H1 (cell line): Measurements from ENCODE around the gene SCYGR1. TPM values are rescaled to one million over a fixed set of nuclear protein-coding genes. Genes with fewer than 3 reads are reported as not detected.

Source experiments
- CTCF ChIA-PET: fragments of 300-600 bp; sonication (Branson Sonifier 250); formaldehyde crosslinking; loops from one replicate; lab custom pipeline; 2021; ENCODE audit not compliant: partially characterized antibody; lab: Charles Lee
- POLR2A ChIA-PET: fragments of 300-600 bp; sonication (Branson Sonifier 250); formaldehyde crosslinking; loops from one replicate; lab custom pipeline; 2021; ENCODE audit warnings: inconsistent platforms; ENCODE audit not compliant: partially characterized antibody; lab: Charles Lee
- DNase-seq, 2 experiments: peaks; one replicate each; pipeline versions ENCODE4 v3.0.0 to v3.0.0-alpha.2; 2010 to 2022; ENCODE audit warnings: low spot score in 2 of 2, low read depth in 1 of 2, mixed read lengths in 1 of 2
- FAIRE-seq: peaks from 2 replicates; lab custom pipeline; 2011; peaks lifted over from hg19 to GRCh38; lab: Jason Lieb, UNC
- H2AFZ ChIP-seq: 2 replicates; pipeline ENCODE4 v1.8.1; 2012; ENCODE audit warnings: low read length, inconsistent platforms
- H2AK5ac ChIP-seq: 2 replicates; pipeline ENCODE4 v1.6.1; 2013; ENCODE audit warnings: low read depth, low read length
- H2BK120ac ChIP-seq: replicated peaks from 2 replicates; pipeline ENCODE3; 2013; ENCODE audit warnings: low read depth, low read length, inconsistent platforms
- H2BK12ac ChIP-seq: 2 replicates; pipeline ENCODE4 v1.6.1; 2013; ENCODE audit warnings: low read depth, low read length
- H2BK15ac ChIP-seq: 2 replicates; pipeline ENCODE4 v1.6.1; 2013; ENCODE audit warnings: low read length
- H2BK20ac ChIP-seq: 2 replicates; pipeline ENCODE4 v1.6.1; 2013; ENCODE audit warnings: low read length
- H2BK5ac ChIP-seq: 2 replicates; pipeline ENCODE4 v1.6.1; 2013; ENCODE audit warnings: low read depth, low read length
- H3K14ac ChIP-seq: 2 replicates; pipeline ENCODE4 v1.6.1; 2013; ENCODE audit warnings: inconsistent platforms; ENCODE audit not compliant: insufficient read length
- H3K18ac ChIP-seq: 2 replicates; pipeline ENCODE4 v1.6.1; 2013; ENCODE audit warnings: low read length; ENCODE audit errors: extremely low read depth
- H3K23ac ChIP-seq: 2 replicates; pipeline ENCODE4 v1.6.1; 2013; ENCODE audit warnings: inconsistent platforms; ENCODE audit not compliant: insufficient read length
- H3K23me2 ChIP-seq: 2 replicates; pipeline ENCODE4 v1.6.1; 2013; ENCODE audit warnings: low read depth, low read length
- H3K27ac ChIP-seq: 2 replicates; pipeline ENCODE4 v1.6.1; 2011; ENCODE audit warnings: low read depth, low read length, inconsistent platforms
- H3K27me3 ChIP-seq, 4 experiments: replicated peaks in 1 of 4; 1 replicate in 1 of 4; 2 replicates in 3 of 4; pipeline versions ENCODE4 v1.6.1 to v1.8.1; 2011 to 2013; ENCODE audit warnings: low read length in 3 of 4, mild to moderate bottlenecking in 3 of 4, inconsistent platforms in 2 of 4, mixed read lengths in 2 of 4, moderate library complexity in 1 of 4; ENCODE audit not compliant: control insufficient read depth in 3 of 4, insufficient read depth in 3 of 4; ENCODE audit errors: extremely low read depth in 1 of 4
- H3K36me3 ChIP-seq, 4 experiments: 2 replicates each; pipeline versions ENCODE4 v1.6.1 to v1.8.1; 2011 to 2013; ENCODE audit warnings: mild to moderate bottlenecking in 4 of 4, low read length in 3 of 4, moderate library complexity in 2 of 4, control low read depth in 1 of 4, inconsistent platforms in 1 of 4; ENCODE audit not compliant: insufficient read depth in 4 of 4, control insufficient read depth in 2 of 4
- H3K4ac ChIP-seq: replicated peaks from 2 replicates; pipeline ENCODE3; 2013; ENCODE audit warnings: low read length, low read depth, mixed read lengths, inconsistent platforms; ENCODE audit not compliant: insufficient read length
- H3K4me1 ChIP-seq, 4 experiments: replicated peaks in 1 of 4; 1 replicate in 1 of 4; 2 replicates in 3 of 4; pipeline versions ENCODE4 v1.6.1 to v1.8.1; 2011 to 2013; ENCODE audit warnings: low read length in 3 of 4, inconsistent platforms in 2 of 4, mixed read lengths in 1 of 4; ENCODE audit not compliant: insufficient read depth in 4 of 4, control insufficient read depth in 3 of 4
- H3K4me2 ChIP-seq, 2 experiments: 2 replicates each; pipeline versions ENCODE4 v1.6.1 to v1.8.1; 2011 to 2013; ENCODE audit warnings: low read depth in 2 of 2, low read length in 2 of 2, control low read depth in 1 of 2, inconsistent platforms in 1 of 2, mild to moderate bottlenecking in 1 of 2; ENCODE audit not compliant: insufficient read depth in 1 of 2
- H3K4me3 ChIP-seq, 4 experiments: fragments of 200-600, 300-600 bp in 1 of 4; sonication (generic), shearing (Covaris generic), sonication (Bioruptor Twin) in 1 of 4; 2 replicates each; pipeline versions ENCODE4 v1.5.1 to v1.8.1; 2011 to 2016; ENCODE audit warnings: low read length in 4 of 4, low read depth in 3 of 4, control low read depth in 2 of 4, inconsistent platforms in 2 of 4, mild to moderate bottlenecking in 2 of 4, mixed read lengths in 1 of 4, moderate library complexity in 1 of 4; ENCODE audit not compliant: insufficient read depth in 2 of 4; ENCODE audit errors: extremely low read depth in 1 of 4
- H3K56ac ChIP-seq: replicated peaks from 2 replicates; pipeline ENCODE3; 2013; ENCODE audit warnings: low read depth, mild to moderate bottlenecking, mixed read lengths, low read length, inconsistent platforms; ENCODE audit not compliant: insufficient read length
- H3K79me1 ChIP-seq: 2 replicates; pipeline ENCODE4 v1.6.1; 2013; ENCODE audit warnings: low read depth, low read length, control low read depth
- H3K79me2 ChIP-seq, 2 experiments: 2 replicates each; pipeline versions ENCODE4 v1.6.1 to v1.8.1; 2012 to 2013; ENCODE audit warnings: low read length in 2 of 2, mild to moderate bottlenecking in 2 of 2, inconsistent platforms in 1 of 2; ENCODE audit not compliant: insufficient read depth in 2 of 2, control insufficient read depth in 1 of 2
- H3K9ac ChIP-seq, 4 experiments: replicated peaks in 1 of 4; 1 replicate in 1 of 4; 2 replicates in 3 of 4; pipeline versions ENCODE4 v1.6.1 to v1.8.1; 2011 to 2013; ENCODE audit warnings: low read depth in 3 of 4, low read length in 3 of 4, control low read depth in 2 of 4, mild to moderate bottlenecking in 2 of 4, moderate library complexity in 2 of 4, inconsistent platforms in 1 of 4; ENCODE audit errors: extremely low read depth in 1 of 4
- H3K9me3 ChIP-seq, 2 experiments: 2 replicates each; pipeline versions ENCODE4 v1.6.1 to v1.8.1; 2012 to 2013; ENCODE audit warnings: mild to moderate bottlenecking in 2 of 2, moderate library complexity in 2 of 2, control low read depth in 1 of 2, inconsistent platforms in 1 of 2, low read depth in 1 of 2, low read length in 1 of 2, mixed read lengths in 1 of 2; ENCODE audit not compliant: insufficient read depth in 2 of 2
- H4K20me1 ChIP-seq, 2 experiments: replicated peaks in 1 of 2; 2 replicates each; pipeline versions ENCODE3 to v1.8.1; 2011 to 2013; ENCODE audit warnings: inconsistent platforms in 2 of 2, low read length in 2 of 2, mild to moderate bottlenecking in 1 of 2; ENCODE audit not compliant: insufficient read depth in 2 of 2, control insufficient read depth in 1 of 2
- H4K5ac ChIP-seq: 2 replicates; pipeline ENCODE4 v1.6.1; 2013; ENCODE audit warnings: low read length, low read depth, mixed read lengths, inconsistent platforms; ENCODE audit not compliant: insufficient read length
- H4K8ac ChIP-seq: 2 replicates; pipeline ENCODE4 v1.8.0; 2013; ENCODE audit warnings: mild to moderate bottlenecking, moderate library complexity, low read length, inconsistent platforms; ENCODE audit not compliant: insufficient read depth; ENCODE audit errors: extremely low read depth
- H4K91ac ChIP-seq: replicated peaks from 2 replicates; pipeline ENCODE3; 2013; ENCODE audit warnings: low read length, mixed read lengths, inconsistent platforms; ENCODE audit not compliant: insufficient read length
- EGR1 ChIP-seq: IDR thresholded peaks from 2 replicates; pipeline ENCODE4 v1.6.1; 2011; ENCODE audit warnings: low read depth, low read length, borderline replicate concordance
- SAP30 ChIP-seq: fragments of 300-600 bp; sonication (generic); IDR thresholded peaks from 2 replicates; pipeline ENCODE4 v1.7.1; 2012; ENCODE audit warnings: low read length, moderate library complexity, mild to moderate bottlenecking, inconsistent platforms; ENCODE audit not compliant: insufficient read depth, insufficient replicate concordance
- TBP ChIP-seq: IDR thresholded peaks from 2 replicates; pipeline ENCODE4 v1.6.1; 2011; ENCODE audit warnings: low read depth, low read length, improper control_type of control experiment
- TEAD4 ChIP-seq: IDR thresholded peaks from 2 replicates; pipeline ENCODE4 v1.6.1; 2012; ENCODE audit warnings: low read depth, low read length, inconsistent platforms, mixed read lengths
- ZNF274 ChIP-seq: IDR thresholded peaks from 2 replicates; pipeline ENCODE4 v1.7.0; 2012; ENCODE audit warnings: low read length, borderline replicate concordance; ENCODE audit errors: extremely low read depth
- WGBS, 2 experiments: shearing (Covaris generic) in 1 of 2; methylation state at CpG; one replicate each; pipeline versions ENCODE4 v1.1.6 to v1.1.7; 2013 to 2015; ENCODE audit warnings: low lambda C conversion rate in 2 of 2, mixed read lengths in 2 of 2, inconsistent platforms in 1 of 2, low coverage in 1 of 2, missing lambda C conversion rate in 1 of 2; ENCODE audit not compliant: insufficient replicate concordance in 2 of 2, insufficient coverage in 1 of 2, insufficient read length in 1 of 2; ENCODE audit errors: extremely low coverage in 1 of 2, missing lambda C conversion rate in 1 of 2; 5-methylcytosine and 5-hydroxymethylcytosine counted together
- polyA plus RNA-seq, 7 experiments: library from polyadenylated mRNA; depleted of rRNA in 3 of 7; stranded (reverse) in 5 of 7; unstranded in 2 of 7; fragments of >200 nt in 5 of 7; fragments of 200-250 nt in 2 of 7; gene quantifications; 1 replicate in 5 of 7; 2 replicates in 1 of 7; 4 replicates in 1 of 7; pipeline versions ENCODE4 v1.2.1 to v1.2.3, GENCODE V29; 2011 to 2013; ENCODE audit warnings: missing spikeins in 2 of 7, mixed read lengths in 2 of 7
- total RNA-seq: library from RNA; stranded (reverse); fragmentation: NEBNext Ultra II Directional; extraction: Animal tissue kit (Norgen Biotek cat#: 25700); gene quantifications from 2 replicates; pipeline ENCODE4 v1.2.1, GENCODE V29; 2021
- TF ChIP-seq, protein P1 (sequence below): IDR thresholded peaks from 2 replicates; pipeline ENCODE4 v1.6.1; 2012; ENCODE audit warnings: low read length, inconsistent platforms

Gene SCYGR1
- total and polyA plus RNA-seq, 2 of the 8 experiments (the other 6 are each of a cell fraction or from before 2014, with no cell fraction given), result not detected

DNA sequence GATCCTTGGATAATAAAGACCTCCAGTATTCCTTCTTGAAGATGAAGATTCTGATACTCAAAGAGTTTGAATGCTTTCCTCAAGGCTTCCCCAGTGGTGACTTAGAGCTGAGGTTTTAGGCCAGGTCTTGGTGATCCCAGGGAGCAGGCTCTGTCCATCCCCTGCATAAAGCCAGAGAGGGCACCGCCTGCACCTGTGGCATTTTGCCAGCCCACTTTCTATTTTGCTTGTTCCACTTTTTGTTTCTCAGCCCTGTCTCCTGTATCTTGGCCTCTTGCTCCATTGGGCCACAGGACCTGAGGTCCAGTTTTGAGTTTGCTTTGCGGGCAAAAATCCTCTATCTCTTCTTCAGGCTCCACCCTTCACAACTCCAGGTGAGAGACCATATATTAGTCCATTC is 6.7 kb upstream of the SCYGR1 start:
- WGBS, 2 experiments, result 79% methylated on average over 2 of the region's 2 CpGs; no CpG with 5 or more reads in 1 of the 2 experiments
- TF ChIP-seq TBP (no peak), TEAD4 (no peak), EGR1 (no peak), ZNF274 (no peak), SAP30 (no peak)
- TF ChIP-seq, protein P1, sequence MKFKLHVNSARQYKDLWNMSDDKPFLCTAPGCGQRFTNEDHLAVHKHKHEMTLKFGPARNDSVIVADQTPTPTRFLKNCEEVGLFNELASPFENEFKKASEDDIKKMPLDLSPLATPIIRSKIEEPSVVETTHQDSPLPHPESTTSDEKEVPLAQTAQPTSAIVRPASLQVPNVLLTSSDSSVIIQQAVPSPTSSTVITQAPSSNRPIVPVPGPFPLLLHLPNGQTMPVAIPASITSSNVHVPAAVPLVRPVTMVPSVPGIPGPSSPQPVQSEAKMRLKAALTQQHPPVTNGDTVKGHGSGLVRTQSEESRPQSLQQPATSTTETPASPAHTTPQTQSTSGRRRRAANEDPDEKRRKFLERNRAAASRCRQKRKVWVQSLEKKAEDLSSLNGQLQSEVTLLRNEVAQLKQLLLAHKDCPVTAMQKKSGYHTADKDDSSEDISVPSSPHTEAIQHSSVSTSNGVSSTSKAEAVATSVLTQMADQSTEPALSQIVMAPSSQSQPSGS, result no peak

More for the DNA sequence above, 6.7 kb upstream of the SCYGR1 start:
- no peak overlapping the region for H2AFZ ChIP-seq
- no peak overlapping the region for H2AK5ac ChIP-seq
- ChIA-PET POLR2A (interaction anchor here (1.0 kb wide), 1 partner anchor 16 kb away, joined by 3 read pairs; no protein-coding TSS in a partner anchor), CTCF (interaction anchor here (2.3 kb wide), 1 partner anchor 11 kb away, joined by 6 read pairs; no protein-coding TSS in a partner anchor)
- no peaks in the 10 kb centered on the region; a peak in 1 of 7 replicates for H3K4me1 ChIP-seq
- no peak overlapping the region; the same call in 1 of the 2 replicates for H3K18ac ChIP-seq
- no peak overlapping the region for H3K4me3 ChIP-seq
- no peak for FAIRE-seq
- no peak overlapping the region for H3K14ac ChIP-seq
- no peak overlapping the region for H3K27ac ChIP-seq
- no peak overlapping the region for H4K8ac ChIP-seq
- no peak overlapping the region for H2BK12ac ChIP-seq
- H3K4ac ChIP-seq, result no peak overlapping the region
- no peak overlapping the region for H2BK20ac ChIP-seq
- H3K79me1 ChIP-seq, result no peaks in the 10 kb centered on the region
- no peak overlapping the region for H3K23ac ChIP-seq
- no peaks in the 10 kb centered on the region for H3K23me2 ChIP-seq
- H3K56ac ChIP-seq, result no peak overlapping the region
- no peak overlapping the region for H4K5ac ChIP-seq
- H3K9me3 ChIP-seq, result no peaks in the 10 kb centered on the region
- no peaks in the 10 kb centered on the region for H3K36me3 ChIP-seq
- H2BK120ac ChIP-seq, result no peak overlapping the region
- no peak overlapping the region for H3K4me2 ChIP-seq
- H2BK5ac ChIP-seq, result no peak overlapping the region
- no peaks in the 10 kb centered on the region for H4K20me1 ChIP-seq
- H3K27me3 ChIP-seq, result no peaks in the 10 kb centered on the region
- no peak overlapping the region for H3K9ac ChIP-seq
- no peak overlapping the region for H2BK15ac ChIP-seq
- DNase-seq, result no peak
- no peak overlapping the region for H4K91ac ChIP-seq
- H3K79me2 ChIP-seq, result no peaks in the 10 kb centered on the region
